SK-N-SH (cell line): ENCODE measurements around the gene TM9SF2. TPM values are rescaled to one million over a fixed set of nuclear protein-coding genes. Genes with fewer than 3 reads are reported as not detected.

ENCODE experiments used
- CTCF ChIA-PET: fragments of 300-600, 350-600 bp; formaldehyde crosslinking; extraction: SDS; loops from one replicate; lab custom pipeline; 2021; lab: Yijun Ruan, JAX
- POLR2A ChIA-PET: fragments of 350-600 bp; sonication (Branson Sonifier 250); formaldehyde crosslinking; extraction: SDS; loops from one replicate; lab custom pipeline; 2020; ENCODE audit warnings: antibody characterized with exemption, inconsistent platforms; lab: Yijun Ruan, JAX
- DNase-seq: peaks from one replicate; pipeline ENCODE4 v3.0.0; 2012
- H2AFZ ChIP-seq: fragments of 200-600 bp; sonication (generic); 2 replicates; pipeline ENCODE4 v1.8.1; 2016; ENCODE audit warnings: antibody characterized with exemption, mild to moderate bottlenecking, low read depth
- H3F3A ChIP-seq: fragments of 200-600 bp; sonication (generic); replicated peaks from 2 replicates; pipeline ENCODE3; 2016; ENCODE audit warnings: antibody characterized with exemption, mild to moderate bottlenecking; ENCODE audit not compliant: insufficient read depth
- H3K27ac ChIP-seq, 2 experiments: fragments of 200-500 bp in 1 of 2; fragments of 200-600 bp in 1 of 2; sonication (Bioruptor generic) in 1 of 2; sonication (generic), shearing (Covaris generic) in 1 of 2; 2 replicates each; pipeline versions ENCODE4 v1.5.1 to v1.6.1; 2014 to 2016; ENCODE audit warnings: low read depth in 2 of 2, inconsistent platforms in 1 of 2, low read length in 1 of 2, mild to moderate bottlenecking in 1 of 2, mixed read lengths in 1 of 2
- H3K27me3 ChIP-seq: fragments of 200-600 bp; sonication (generic), shearing (Covaris generic); 2 replicates; pipeline ENCODE4 v1.6.1; 2016; ENCODE audit warnings: mixed run types; ENCODE audit not compliant: insufficient read depth
- H3K36me3 ChIP-seq, 2 experiments: fragments of 200-500 bp in 1 of 2; fragments of 200-600 bp in 1 of 2; sonication (Bioruptor generic) in 1 of 2; sonication (generic) in 1 of 2; replicated peaks in 1 of 2; 2 replicates each; pipeline versions ENCODE3 to v1.5.1; 2014 to 2016; ENCODE audit warnings: low read length in 1 of 2, mild to moderate bottlenecking in 1 of 2; ENCODE audit not compliant: insufficient read depth in 2 of 2, control insufficient read depth in 1 of 2
- H3K4me1 ChIP-seq, 2 experiments: fragments of 200-500 bp in 1 of 2; fragments of 200-600 bp in 1 of 2; sonication (Bioruptor generic) in 1 of 2; sonication (generic), shearing (Covaris generic) in 1 of 2; 2 replicates each; pipeline versions ENCODE4 v1.5.1 to v1.6.1; 2014 to 2016; ENCODE audit warnings: low read depth in 1 of 2, low read length in 1 of 2, mixed run types in 1 of 2; ENCODE audit not compliant: insufficient read depth in 2 of 2, control insufficient read depth in 1 of 2
- H3K4me2 ChIP-seq: fragments of 200-600 bp; sonication (generic), shearing (Covaris generic); 2 replicates; pipeline ENCODE4 v1.6.1; 2017; ENCODE audit warnings: mixed run types
- H3K4me3 ChIP-seq, 2 experiments: fragments of 200-500 bp in 1 of 2; fragments of 200-600 bp in 1 of 2; sonication (Bioruptor generic) in 1 of 2; sonication (generic), shearing (Covaris generic) in 1 of 2; 2 replicates each; pipeline versions ENCODE4 v1.5.1 to v1.8.1; 2014 to 2016; ENCODE audit warnings: low read depth in 2 of 2, inconsistent platforms in 1 of 2, low read length in 1 of 2, mild to moderate bottlenecking in 1 of 2, mixed read lengths in 1 of 2, moderate library complexity in 1 of 2
- H3K79me2 ChIP-seq: fragments of 200-600 bp; sonication (generic); 2 replicates; pipeline ENCODE4 v1.8.1; 2017; ENCODE audit warnings: mild to moderate bottlenecking; ENCODE audit not compliant: insufficient read depth
- H3K9ac ChIP-seq: fragments of 200-600 bp; sonication (generic); 2 replicates; pipeline ENCODE4 v1.6.1; 2017; ENCODE audit warnings: mixed run types
- H3K9me2 ChIP-seq: fragments of 200-600 bp; sonication (generic); 2 replicates; pipeline ENCODE4 v1.6.1; 2017; ENCODE audit warnings: mixed run types
- H3K9me3 ChIP-seq: fragments of 200-600 bp; sonication (generic); 2 replicates; pipeline ENCODE4 v1.6.1; 2017; ENCODE audit warnings: mixed run types, mild to moderate bottlenecking, moderate library complexity
- H4K20me1 ChIP-seq: fragments of 200-600 bp; sonication (generic); 2 replicates; pipeline ENCODE4 v1.6.1; 2017; ENCODE audit warnings: mild to moderate bottlenecking, mixed run types; ENCODE audit not compliant: insufficient read depth
- EP300 ChIP-seq, 2 experiments: IDR thresholded peaks; 2 replicates each; pipeline versions ENCODE4 v1.4.0 to v1.6.1; 2012; ENCODE audit warnings: borderline replicate concordance in 1 of 2, low read depth in 1 of 2, low read length in 1 of 2
- FOSL2 ChIP-seq: IDR thresholded peaks from 2 replicates; pipeline ENCODE4 v1.4.0; 2012; ENCODE audit warnings: low read depth, mild to moderate bottlenecking, moderate library complexity, borderline replicate concordance
- FOXJ3 ChIP-seq: sonication (generic); formaldehyde crosslinking; IDR thresholded peaks from 2 replicates; pipeline ENCODE4 v1.5.1; 2020; ENCODE audit warnings: mild to moderate bottlenecking, missing genetic modification reagents
- MEF2A ChIP-seq: IDR thresholded peaks from 2 replicates; pipeline ENCODE4 v1.4.0; 2012; ENCODE audit warnings: low read depth, borderline replicate concordance
- NFIC ChIP-seq: IDR thresholded peaks from 2 replicates; pipeline ENCODE4 v1.4.0; 2012; ENCODE audit warnings: borderline replicate concordance
- NRF1 ChIP-seq: IDR thresholded peaks from 2 replicates; pipeline ENCODE4 v1.6.1; 2012; ENCODE audit warnings: low read depth, mild to moderate bottlenecking, low read length
- RAD21 ChIP-seq: IDR thresholded peaks from 2 replicates; pipeline ENCODE4 v1.6.1; 2012; ENCODE audit warnings: mild to moderate bottlenecking, low read length
- RCOR1 ChIP-seq: fragments of 150-350 bp; IDR thresholded peaks from 2 replicates; pipeline ENCODE4 v1.6.1; 2017; ENCODE audit warnings: antibody characterized with exemption, low read length
- SIN3A ChIP-seq: IDR thresholded peaks from 2 replicates; pipeline ENCODE4 v1.6.1; 2012; ENCODE audit warnings: low read depth, mild to moderate bottlenecking, low read length, moderate library complexity, borderline replicate concordance
- SMC3 ChIP-seq: IDR thresholded peaks from 2 replicates; pipeline ENCODE4 v1.6.1; 2012; ENCODE audit warnings: low read depth, low read length, improper control_type of control experiment
- TAF1 ChIP-seq: IDR thresholded peaks from 2 replicates; pipeline ENCODE4 v1.6.1; 2012; ENCODE audit warnings: low read depth, mild to moderate bottlenecking, low read length, moderate library complexity, borderline replicate concordance
- WGBS: methylation state at CpG from one replicate; pipeline ENCODE4 v1.1.6; 2017; ENCODE audit warnings: low lambda C conversion rate; 5-methylcytosine and 5-hydroxymethylcytosine counted together
- polyA plus RNA-seq, 3 experiments: library from polyadenylated mRNA; depleted of rRNA; stranded (reverse); fragments of >200 nt; gene quantifications; 2 replicates each; pipeline ENCODE4 v1.2.3, GENCODE V29; 2012
- TF ChIP-seq, protein P1 (sequence below): fragments of 150-350 bp; IDR thresholded peaks from 2 replicates; pipeline ENCODE4 v1.6.1; 2017; ENCODE audit warnings: antibody characterized with exemption, low read length, low read depth, borderline replicate concordance
- TF ChIP-seq, protein P2 (sequence below): fragments of 200-600 bp; sonication (generic); IDR thresholded peaks from 2 replicates; pipeline ENCODE4 v1.6.1; 2017; ENCODE audit warnings: antibody characterized with exemption, mild to moderate bottlenecking, moderate library complexity
- TF ChIP-seq, protein P3 (sequence below): IDR thresholded peaks from 2 replicates; pipeline ENCODE4 v1.4.0; 2012; ENCODE audit warnings: low read depth, borderline replicate concordance

The TM9SF2 gene
- polyA plus RNA-seq, 1 of the 3 experiments (the other 2 are of a cell fraction), result 49.8 TPM

DNA sequence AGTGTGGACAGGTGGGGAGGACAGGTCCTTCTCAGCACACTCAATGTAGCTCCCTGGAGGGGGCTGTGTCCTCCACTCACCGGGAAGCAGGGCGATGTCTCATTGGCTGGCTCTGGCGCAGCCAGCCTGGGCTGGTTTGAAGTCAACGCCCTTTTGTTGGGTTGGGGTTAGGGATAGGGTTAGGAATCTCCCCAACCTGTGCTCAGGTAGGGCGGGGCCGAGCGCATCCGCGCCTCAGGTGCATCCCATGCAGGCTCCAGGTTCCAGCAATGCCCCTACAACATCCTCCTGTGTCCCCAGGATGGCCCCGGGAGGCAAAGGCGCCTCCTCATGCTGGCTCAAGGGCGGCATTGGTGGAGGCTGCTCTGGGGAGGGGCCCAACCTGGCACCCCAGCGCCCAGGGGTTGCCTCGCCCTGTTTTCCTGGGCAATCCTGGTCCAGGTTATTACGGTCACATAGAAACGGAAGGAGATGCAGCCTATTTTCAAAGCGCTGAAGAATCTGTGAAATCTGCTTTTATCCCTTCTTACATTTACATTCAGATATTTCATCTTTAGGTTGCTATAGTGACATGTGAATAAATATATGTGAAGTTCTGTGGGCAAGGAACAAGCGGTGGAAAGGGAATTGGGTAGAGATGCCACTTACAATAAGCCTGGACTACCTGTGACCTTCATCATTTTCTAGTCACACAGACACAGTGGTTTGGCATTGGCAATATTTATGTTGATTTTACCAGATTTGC lies 74.3 kb downstream of the TM9SF2 start (continued):
- TF ChIP-seq, protein P1, sequence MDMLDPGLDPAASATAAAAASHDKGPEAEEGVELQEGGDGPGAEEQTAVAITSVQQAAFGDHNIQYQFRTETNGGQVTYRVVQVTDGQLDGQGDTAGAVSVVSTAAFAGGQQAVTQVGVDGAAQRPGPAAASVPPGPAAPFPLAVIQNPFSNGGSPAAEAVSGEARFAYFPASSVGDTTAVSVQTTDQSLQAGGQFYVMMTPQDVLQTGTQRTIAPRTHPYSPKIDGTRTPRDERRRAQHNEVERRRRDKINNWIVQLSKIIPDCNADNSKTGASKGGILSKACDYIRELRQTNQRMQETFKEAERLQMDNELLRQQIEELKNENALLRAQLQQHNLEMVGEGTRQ, result no peak
- TF ChIP-seq RCOR1, result no peak
- TF ChIP-seq MEF2A, result no peak

GRCh38 chr13:99577934-99578917 lies 77.0 kb downstream of the TM9SF2 start:
- no peaks in the 10 kb centered on the region for H3K79me2 ChIP-seq
- no peak overlapping the region for H3K4me3 ChIP-seq
- no peaks in the 10 kb centered on the region for H3K9me3 ChIP-seq
- no peak for DNase-seq
- no peak overlapping the region for H2AFZ ChIP-seq
- TF ChIP-seq SMC3 (no peak), RCOR1 (no peak), SIN3A (no peak), NFIC (no peak)
- TF ChIP-seq, protein P2, sequence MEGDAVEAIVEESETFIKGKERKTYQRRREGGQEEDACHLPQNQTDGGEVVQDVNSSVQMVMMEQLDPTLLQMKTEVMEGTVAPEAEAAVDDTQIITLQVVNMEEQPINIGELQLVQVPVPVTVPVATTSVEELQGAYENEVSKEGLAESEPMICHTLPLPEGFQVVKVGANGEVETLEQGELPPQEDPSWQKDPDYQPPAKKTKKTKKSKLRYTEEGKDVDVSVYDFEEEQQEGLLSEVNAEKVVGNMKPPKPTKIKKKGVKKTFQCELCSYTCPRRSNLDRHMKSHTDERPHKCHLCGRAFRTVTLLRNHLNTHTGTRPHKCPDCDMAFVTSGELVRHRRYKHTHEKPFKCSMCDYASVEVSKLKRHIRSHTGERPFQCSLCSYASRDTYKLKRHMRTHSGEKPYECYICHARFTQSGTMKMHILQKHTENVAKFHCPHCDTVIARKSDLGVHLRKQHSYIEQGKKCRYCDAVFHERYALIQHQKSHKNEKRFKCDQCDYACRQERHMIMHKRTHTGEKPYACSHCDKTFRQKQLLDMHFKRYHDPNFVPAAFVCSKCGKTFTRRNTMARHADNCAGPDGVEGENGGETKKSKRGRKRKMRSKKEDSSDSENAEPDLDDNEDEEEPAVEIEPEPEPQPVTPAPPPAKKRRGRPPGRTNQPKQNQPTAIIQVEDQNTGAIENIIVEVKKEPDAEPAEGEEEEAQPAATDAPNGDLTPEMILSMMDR, result peak; percentile 38
- H3K9me2 ChIP-seq, result no peaks in the 10 kb centered on the region
- no peak overlapping the region for H3K27ac ChIP-seq
- H3K4me2 ChIP-seq, result no peak overlapping the region
- no peak overlapping the region for H3K9ac ChIP-seq
- ChIA-PET CTCF (interaction anchor here (0.8 to 2.2 kb wide), 9 partner anchors 12 to 312 kb away, joined by 3 to 7 read pairs (median 4); partner anchors contain the start of gene CLYBL), POLR2A (no interaction called here)
- no peaks in the 10 kb centered on the region for H3K4me1 ChIP-seq
- 85% methylated on average over 10 of the region's 10 CpGs for whole genome bisulfite sequencing
- no peaks in the 10 kb centered on the region for H3F3A ChIP-seq
- no peaks in the 10 kb centered on the region for H3K36me3 ChIP-seq
- no peaks in the 10 kb centered on the region for H4K20me1 ChIP-seq
- H3K27me3 ChIP-seq, result no peaks in the 10 kb centered on the region

GRCh38 chr13:99580500-99581268 lies 79.4 kb downstream of the TM9SF2 start:
- Histone ChIP-seq H3F3A (no peaks in the 10 kb centered on the region), H3K9ac (no peak overlapping the region), H3K79me2 (no peaks in the 10 kb centered on the region), H3K9me3 (no peaks in the 10 kb centered on the region), H4K20me1 (no peaks in the 10 kb centered on the region), H3K27me3 (no peaks in the 10 kb centered on the region), H3K4me3 (no peak overlapping the region), H3K27ac (no peak overlapping the region), H2AFZ (no peak overlapping the region), H3K4me2 (no peak overlapping the region), H3K36me3 (no peaks in the 10 kb centered on the region), H3K4me1 (no peaks in the 10 kb centered on the region), H3K9me2 (no peaks in the 10 kb centered on the region)
- ChIA-PET POLR2A (no interaction called here), CTCF (interaction anchor here (0.6 to 1.9 kb wide), 3 partner anchors 9 to 103 kb away, joined by 3 to 5 read pairs (median 3); no protein-coding TSS in a partner anchor)
- DNase-seq, result no peak
- WGBS, result 66% methylated on average over 7 of the region's 7 CpGs
- TF ChIP-seq, protein P2, result no peak
- no peak for TF ChIP-seq MEF2A
- no peak for TF ChIP-seq RCOR1
- TF ChIP-seq NFIC, result no peak
- TF ChIP-seq EP300 (IDR thresholded peaks at IDR 0.05; ENCODE audit: borderline replicate concordance in 1 of 2, low read depth in 1 of 2, low read length in 1 of 2), result no peak
- TF ChIP-seq FOSL2, result no peak
- TF ChIP-seq SIN3A, result no peak
- no peak for TF ChIP-seq RAD21
- no peak for TF ChIP-seq TAF1
- TF ChIP-seq FOXJ3 (CRISPR knock-in tag), result no peak
- TF ChIP-seq, protein P3, sequence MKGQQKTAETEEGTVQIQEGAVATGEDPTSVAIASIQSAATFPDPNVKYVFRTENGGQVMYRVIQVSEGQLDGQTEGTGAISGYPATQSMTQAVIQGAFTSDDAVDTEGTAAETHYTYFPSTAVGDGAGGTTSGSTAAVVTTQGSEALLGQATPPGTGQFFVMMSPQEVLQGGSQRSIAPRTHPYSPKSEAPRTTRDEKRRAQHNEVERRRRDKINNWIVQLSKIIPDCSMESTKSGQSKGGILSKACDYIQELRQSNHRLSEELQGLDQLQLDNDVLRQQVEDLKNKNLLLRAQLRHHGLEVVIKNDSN, result no peak
- TF ChIP-seq NRF1, result no peak
